HG02981 (cell line): ENCODE results near the gene PACRG.

ENCODE experiments used
- ATAC-seq: cut with Tn5 transposase; IDR thresholded peaks from one replicate; pipeline ENCODE4 v1.9.1; 2021; ENCODE audit warnings: mild to moderate bottlenecking, moderate library complexity; ENCODE audit not compliant: unreplicated experiment

Gene PACRG

DNA sequence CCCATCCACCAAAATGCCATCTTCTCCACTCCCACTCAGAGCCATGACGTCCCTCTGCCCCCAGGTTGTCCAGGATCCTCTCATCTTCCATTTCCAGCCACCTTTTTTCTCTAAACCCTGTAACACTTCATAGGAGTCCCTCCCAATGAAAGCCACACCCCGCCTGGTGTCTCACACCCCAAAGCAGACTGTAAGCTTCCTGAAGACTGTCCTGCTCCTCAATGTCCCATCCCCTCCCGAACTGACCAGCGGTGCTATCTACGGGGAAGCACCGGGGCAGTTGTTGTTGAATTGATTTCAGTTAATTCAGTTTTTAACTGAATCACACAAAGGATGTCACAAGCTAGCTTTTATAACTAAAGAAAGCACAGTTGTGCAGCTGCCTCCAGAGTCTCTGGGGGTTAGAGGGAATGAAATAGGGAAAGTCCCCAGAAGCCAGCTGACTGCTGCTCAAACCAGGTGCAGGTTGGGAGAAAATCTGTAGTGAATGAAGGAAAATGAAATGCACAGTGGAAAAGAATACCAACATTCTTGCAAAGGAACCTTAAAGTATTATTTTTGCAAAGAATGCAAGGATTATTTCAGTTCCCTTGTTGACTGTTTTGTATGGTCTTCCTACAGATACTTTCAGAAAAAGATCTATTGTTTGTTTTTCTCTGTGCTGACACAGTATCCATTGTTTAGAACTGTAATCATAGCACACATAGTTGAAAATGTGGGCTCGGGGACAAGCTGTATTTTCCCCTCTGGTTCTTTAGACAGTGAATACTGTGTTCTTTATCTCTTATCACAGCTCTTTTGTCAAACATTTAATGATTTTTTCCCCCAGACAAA, 464.1 kb downstream of the PACRG start:
- no peak for ATAC-seq

DNA sequence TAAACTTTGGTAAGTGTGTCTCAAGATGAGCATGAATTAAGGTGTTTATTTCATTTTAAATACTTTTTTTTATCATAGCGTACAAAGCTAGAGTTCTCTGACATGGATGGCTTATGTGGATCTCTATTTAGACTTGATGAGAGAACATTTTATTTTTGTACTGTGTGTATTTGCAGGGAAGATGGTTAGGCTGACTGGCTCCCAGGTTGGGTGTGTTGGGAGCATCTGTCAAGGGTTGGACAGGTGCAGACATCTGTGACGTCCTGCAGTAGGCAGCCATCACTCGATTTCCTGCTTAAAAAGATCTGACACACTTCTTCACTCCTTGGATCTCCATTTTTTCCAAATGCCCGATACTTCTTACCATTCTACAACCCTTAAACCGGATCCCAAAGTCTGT, 464.8 kb downstream of the PACRG start:
- no peak for ATAC-seq

DNA sequence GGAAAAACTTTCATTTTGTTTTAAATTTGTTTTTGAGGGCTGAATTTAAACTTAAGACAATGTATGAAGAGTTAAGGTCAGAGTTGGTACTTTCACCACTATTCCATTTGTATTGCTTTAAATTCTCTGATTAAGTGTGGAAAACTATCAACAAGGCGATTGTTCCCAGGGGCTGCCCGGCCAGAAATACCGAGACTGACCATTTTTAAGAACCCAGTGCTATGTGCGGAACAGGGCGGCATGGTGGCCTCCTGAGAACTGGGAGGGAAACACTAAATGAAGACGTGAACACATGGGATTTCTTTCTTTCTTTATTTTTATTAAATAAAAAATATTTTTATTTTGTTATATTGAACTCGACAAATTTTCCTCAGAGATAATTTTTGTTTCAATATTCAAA, 465.6 kb downstream of the PACRG start:
- ATAC-seq = no peak

DNA sequence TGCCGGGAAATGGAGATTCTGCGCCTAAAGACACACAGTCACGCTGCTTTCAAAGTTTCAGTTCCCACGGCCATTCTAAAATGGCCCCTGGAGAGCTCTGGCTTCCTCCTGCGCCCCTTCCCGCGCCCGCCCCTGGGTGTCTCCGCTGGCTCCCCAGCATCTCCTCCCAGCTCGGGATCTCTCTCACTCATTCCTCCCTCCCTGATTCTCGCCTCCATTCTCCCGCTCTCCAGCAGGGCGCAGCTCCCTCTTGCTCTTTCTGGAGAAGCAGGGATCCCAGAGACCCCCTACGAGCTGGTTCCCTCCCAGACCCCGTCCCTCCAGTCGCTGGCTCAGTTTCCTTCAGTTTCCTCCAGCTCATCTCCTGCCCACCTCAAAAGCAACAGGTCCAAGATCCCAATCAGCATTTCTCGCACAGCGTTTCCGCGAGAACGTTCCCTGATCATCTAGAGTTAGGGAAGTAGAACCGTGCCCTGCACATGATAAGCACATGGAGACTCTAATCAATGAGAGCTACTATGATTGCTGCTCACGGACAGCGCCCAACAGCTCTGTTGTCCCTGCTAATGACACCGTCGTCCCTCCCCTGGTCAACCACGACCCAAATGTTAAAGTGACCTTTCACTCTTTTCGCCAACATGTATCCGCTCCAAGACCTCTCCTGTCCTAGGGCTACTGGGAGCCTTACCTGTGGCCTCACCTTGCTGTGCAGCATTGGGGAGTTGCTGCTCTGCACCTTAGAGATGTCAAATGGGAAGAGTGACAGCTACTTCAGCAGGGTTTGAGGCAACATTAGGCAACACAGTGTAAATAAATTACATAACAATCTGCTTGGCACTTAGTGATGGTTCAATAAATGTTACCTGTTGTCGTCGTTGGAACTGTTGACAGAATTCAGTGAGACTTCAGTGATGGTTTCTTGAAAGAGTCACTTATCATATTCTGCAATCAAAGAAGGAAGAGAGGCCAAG, 468.2 kb downstream of the PACRG start:
- no peak for ATAC-seq

DNA sequence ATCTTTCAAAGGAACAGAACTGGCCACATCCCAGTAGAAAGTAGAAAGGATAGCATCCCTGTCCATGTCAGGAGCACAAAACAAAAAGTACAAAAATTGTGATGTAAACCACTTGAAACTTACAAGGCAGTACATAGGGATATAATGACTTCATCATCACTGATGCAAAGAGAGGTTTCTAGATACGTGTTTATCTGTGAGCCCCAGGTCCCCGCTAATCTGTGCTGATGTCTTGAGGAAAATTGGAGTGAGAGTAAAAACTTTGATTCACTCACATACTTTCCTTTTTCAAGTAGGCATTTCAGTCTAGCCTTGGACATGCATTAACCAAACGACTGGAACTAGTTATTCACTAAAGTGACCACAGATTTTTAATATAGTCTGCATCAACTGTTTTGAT, 470.1 kb downstream of the PACRG start:
- ATAC-seq = no peak

DNA sequence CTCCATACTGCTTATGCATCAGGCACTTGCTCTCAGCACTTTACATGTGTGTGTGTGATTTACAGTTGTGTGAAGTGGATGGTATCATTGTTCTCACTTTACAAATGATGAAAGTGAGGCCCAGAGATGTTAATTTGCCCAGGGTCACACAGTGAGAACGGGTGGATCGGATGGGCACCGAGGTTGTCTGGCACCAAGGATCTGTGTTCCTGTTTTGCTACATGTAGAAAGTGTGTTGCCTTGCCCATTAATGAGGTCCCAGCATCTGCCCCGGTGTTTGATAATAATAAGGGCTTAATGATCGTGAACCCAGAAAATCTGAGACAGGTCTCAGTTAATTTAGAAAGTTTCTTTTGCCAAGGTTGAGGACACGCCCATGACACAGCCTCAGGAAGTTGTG, 470.6 kb downstream of the PACRG start:
- ATAC-seq = no peak

DNA sequence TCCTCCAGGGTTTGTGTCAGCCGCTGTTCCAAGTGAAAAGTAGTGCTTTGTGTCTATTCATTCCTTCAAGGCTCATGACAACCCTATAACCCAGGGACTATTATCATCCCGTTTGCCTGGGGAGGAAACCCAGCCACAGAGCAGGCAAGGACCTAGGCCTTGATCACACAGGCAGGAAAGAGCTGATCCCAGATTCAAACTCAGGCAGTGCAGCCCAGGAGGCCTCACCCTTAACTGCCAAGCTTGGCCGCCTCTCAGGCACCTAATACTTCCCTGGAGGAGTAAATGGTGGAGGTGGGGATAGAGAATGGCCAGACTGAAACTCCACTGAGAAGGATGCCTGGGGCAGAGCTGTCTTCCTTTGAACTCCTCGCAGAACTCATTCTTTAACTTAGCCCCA, 471.6 kb downstream of the PACRG start:
- no peak for ATAC-seq

DNA sequence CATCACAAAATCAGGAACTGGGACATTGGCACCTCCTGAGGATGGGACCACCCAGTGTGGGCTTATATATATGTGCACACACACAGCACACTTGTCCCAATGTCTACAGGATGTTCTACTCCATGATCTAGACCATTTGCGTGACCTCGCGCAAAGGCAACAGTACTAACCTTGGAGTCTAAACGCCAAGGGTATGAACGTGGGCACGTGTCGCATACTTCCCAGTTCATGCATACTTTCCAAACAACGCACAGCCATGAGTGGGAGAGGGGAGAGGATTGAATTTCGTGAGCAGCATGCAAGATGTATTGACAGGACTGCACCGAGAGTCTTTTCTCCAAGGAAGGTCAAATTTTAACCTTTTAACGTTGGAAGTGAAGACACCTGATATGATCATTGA, 472.5 kb downstream of the PACRG start:
- ATAC-seq = no peak

DNA sequence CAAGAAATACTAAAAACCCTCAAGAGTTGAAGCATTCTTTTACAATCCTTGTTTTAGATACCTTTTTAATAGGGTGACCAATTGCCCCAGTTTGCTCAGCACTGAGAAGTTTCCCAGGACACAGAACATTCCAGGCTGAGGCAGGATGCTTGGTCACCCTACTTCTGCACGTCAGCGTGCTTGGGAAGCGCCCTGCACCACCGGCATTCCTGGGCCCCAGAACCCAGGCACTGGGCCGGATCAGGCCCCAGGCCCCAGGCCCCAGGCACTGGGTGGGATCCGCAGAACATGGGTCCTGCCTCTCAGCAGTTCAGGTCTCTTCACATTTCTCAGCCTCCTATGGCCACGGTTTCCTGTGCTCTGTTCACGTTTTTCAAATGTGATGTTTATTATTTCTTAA, 472.9 kb downstream of the PACRG start:
- no peak for ATAC-seq

DNA sequence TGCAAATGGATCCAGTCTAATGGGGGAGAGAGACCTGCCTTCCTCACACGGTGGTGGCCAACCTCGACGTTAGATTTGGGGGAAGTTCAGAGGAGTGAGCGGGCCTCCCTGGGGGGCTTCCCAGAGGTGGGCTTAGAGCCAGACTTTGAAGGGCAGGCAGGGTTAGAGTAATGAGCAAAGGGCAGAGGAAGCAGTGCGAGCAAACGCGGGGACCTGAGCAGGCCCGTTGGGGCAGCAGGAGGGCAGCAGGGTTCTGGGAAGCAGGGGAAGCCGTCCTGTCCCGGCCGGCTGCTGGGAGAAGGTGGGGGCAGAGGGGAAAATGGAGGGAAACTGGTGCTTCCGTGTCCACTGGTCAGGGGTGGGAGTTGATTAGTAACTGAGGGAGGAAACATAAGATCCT, 474.1 kb downstream of the PACRG start:
- no peak for ATAC-seq

DNA sequence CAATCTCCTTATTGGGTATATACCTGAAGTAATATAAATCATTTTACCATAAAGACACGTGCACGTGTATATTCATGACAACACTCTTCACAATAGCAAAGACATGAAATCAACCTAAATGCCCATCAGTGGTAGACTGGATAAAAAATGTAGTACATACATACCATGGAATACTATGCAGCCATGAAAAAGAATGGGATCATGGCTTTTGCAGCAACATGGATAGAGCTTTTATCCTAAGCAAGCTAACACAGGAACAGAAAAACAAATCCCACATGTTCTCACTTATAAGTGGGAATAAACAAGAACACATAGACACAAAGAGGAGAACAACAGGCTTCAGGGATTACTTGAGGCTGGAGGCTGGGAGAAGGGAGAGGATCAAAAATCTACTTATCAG, 478.4 kb downstream of the PACRG start:
- ATAC-seq = no peak

DNA sequence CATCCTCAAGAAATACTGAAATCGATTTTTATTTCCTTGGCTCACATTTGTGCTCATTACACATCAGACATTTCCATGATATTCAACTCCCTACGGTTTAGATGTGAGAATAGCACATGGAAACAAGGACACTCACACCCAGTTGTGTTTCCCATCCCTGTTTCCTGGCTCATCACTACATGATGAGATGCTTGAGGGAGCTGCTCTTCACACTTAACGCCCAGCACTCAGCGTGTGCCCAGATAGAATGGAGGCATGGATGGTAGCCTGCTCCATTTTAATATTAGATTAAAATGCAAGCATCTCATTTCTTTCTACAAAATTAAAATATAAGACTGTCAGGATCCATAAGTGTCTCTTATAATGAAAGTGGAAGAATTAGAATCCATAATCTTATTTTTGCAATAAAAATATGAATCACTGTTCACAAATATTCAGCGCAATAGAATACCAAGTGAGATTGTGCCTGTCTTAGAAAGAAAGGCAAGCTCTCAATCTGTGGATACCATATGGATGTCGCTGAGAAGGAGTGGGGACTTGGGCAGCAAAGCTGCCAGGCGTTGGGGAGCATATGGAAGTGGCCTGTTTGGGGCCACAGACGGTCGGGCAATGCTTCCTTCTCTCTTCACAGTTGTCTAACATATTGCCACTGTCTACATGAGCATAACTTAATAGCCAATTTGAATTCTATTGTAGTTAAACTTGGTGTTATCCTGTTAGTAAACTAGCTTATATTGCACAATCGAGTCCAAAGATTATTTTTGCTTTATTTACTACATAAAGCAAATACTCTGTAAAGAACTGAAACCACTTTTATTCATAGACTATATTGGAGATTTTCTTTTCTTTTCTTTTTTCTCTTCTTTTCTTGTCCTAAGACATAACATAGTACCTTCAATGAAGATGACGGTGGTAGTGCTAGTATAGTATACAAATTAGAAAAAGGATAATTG, 479.9 kb downstream of the PACRG start:
- no peak for ATAC-seq

DNA sequence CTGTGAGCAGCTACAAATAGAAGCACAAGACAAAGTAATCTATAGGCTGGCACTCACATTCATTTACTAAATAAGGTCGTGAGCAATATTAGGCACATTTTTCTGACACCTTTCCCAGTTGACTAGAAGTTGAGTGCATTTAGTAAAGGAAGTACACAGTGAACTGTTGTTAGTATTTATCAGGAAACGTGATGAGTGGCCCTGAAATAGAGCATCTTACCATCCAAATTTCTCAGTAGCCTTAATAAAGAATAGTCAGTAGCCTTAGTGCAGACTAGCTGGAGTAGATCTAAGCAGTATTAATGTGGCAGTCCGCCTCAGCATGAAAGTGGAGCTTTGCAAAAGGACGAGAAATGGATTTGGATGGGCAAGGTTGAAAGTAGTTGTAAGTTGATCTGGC, 481.2 kb downstream of the PACRG start:
- no peak for ATAC-seq

DNA sequence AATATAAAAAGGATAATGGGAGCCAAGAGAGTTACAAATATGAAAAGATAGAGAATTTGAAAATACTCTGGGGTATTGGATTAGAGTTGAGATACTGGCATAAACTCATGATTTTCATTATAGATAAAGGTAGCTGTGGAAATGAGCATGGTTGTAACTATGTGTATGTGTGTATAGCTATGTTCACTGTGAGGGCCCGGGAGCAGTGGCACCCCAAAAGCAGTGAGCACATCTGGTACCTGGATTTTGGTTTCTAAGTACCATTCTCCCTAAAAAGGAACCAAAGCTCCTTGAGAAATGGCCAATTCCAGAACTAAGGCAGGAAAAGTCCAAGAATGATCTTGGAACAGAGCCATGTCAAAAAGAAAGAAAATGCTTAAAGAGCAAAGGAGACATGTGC, 484.3 kb downstream of the PACRG start:
- no peak for ATAC-seq

DNA sequence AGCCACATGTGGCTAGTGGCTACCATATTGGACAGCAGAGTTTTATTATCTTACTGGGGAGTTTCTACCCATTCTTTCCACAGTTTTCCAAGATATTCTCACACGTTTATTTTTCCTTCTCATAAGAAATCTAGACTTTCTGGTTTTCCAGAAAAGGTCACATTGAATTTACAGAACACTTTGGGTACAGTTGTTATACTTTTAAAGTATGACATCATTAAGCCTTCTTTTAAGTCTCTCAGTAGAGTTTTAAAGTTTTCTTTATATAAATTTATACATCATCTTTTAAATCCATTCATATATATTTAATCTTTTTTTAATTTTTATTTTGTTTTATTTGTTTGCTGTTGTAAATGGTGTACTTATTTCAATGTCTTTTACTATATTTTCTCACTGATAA, 486.5 kb downstream of the PACRG start:
- ATAC-seq = no peak

DNA sequence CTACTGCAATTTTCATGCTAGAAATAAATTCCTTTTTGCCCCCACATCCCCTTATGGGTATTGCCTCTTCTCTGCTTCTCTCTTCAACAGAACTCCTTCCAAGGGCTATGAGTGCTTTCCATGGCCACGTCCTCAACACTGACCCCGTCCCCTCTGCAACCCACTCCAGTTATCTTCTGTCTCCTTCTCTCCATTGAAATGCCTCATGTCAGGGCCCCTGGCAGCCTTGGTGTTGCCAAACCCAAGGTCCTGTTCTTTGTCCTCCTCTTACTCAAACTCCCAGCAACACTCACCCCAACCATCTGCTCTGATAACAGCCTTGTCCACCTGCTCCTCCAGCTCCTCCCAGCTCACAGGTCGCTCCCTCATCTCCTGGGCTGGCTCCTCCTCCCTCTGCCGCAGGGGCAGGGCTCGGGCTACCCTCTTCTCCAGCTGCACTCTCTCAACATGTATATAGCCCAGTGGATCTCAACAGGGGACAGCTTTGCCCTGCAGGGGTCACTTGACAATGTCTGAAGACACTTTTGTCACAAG, 490.7 kb downstream of the PACRG start:
- no peak for ATAC-seq

DNA sequence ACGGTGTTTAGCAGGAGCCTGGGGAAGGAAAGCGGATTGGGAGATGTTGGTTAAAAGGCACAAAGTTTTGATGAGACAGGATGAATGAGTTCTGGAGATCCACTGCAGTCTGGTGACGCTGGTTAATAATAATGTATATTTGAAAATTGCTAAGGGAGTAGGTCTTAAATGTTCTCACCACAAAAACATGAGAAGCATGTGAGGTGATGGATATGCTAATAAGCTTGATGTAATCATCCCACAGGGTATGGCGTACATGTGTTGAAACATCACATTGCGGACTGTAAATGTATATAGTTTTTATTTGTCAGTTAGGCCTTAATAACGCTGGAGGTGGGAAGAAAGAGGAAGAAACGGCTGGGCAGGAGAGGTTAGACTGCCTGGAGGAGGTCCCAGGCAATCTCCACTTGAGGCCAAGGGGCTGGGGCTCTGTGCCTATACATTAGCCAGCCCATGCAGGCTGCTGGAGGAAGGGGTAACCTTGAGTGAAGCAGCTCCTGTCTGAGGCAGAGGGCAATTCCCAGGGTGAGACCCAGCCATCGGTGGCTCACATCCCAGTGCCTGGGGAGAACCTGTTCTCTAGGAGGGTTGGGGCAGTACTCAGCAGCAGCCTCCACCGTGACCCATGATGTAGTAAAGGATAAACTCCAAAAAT, 498.5 kb downstream of the PACRG start:
- no peak for ATAC-seq

DNA sequence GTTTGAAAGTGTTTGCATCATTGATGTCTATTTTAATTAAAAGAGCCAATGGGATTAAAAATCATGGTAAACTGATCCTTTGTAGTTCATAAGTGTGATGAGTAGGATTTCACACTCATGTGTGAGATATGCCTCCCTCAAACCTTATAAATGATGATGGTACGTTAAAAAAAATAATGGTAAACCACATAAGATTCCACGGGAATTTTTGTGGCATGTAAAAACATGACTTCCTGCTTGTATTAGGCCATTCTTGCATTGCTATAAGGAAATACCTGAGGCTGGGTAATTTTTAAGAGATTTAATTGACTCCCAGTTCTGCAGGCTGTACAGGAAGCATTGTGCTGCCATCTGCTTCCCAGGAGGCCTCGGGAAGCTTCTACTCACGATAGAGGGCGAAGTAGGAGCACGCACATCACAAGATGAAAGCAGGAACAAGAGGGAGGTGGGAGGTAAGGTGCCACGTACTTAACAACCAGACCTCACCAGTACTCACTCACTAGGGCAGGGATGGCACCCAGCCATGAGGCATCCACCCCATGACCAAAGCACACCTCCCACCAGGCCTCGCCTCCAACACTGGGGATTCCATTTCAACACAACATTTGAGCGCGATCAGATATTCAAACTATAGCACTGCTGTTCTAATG, 499.2 kb downstream of the PACRG start:
- ATAC-seq = no peak

DNA sequence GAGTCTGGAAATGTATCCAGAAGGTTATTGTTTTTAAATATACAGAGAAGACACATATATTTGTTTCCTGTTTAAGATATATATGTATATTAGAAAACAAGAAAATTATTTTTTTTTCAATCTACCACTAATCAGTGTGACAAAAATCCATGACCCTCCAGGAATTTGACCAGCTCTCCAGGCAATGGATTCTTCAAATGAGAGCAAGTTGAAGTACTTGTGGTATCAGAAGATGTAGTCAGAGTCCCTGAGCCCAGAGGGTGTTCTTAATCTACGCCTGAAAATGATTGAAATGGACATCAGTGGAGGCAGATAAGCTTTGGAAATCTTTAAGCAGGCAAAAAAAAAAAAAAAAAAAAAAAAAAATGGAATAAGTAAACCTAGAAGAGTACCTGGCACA, 500.3 kb downstream of the PACRG start:
- ATAC-seq = no peak

DNA sequence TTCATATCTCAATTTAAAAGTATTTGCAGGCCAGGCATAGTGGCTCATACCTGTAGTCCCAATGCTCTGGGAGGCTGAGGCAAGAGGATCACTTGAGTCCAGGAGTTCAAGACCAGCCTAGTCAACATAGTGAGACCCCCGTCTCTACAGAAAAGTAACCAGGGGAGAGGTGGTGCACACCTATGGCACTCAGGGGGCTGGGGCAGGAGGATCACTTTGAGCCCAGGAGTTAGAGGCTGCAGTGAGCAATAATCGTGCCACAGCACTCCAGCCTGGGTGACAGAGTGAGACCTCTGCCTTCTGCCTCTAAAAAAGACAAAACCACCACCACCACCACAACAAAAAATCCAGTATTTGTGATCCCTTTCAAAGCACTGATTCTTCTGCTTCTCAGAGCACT, 501.3 kb downstream of the PACRG start:
- no peak for ATAC-seq
